IMR-90 (cell line): ENCODE results near the gene SLC38A4. TPM values are rescaled to one million over a fixed set of nuclear protein-coding genes. Genes with fewer than 3 reads are reported as not detected.

ENCODE experiments used
- ATAC-seq: fragments of 200-7000 bp; cut with Tn5 transposase; 2 replicates; pipeline ENCODE4 v1.9.1; 2020; ENCODE audit warnings: low read depth, mild to moderate bottlenecking, moderate library complexity
- BruUV-seq: library from RNA; stranded (reverse); fragments of 400-500 nt; replicated peaks from 2 replicates; lab custom pipeline; 2021; lab: Mats Ljungman, UMichigan
- CTCF ChIA-PET: fragments of 300-600 bp; formaldehyde crosslinking; extraction: SDS; loops from one replicate; lab custom pipeline; 2021; ENCODE audit warnings: antibody characterized with exemption; lab: Yijun Ruan, JAX
- POLR2A ChIA-PET: fragments of 300-600 bp; sonication (Branson Sonifier 250); formaldehyde crosslinking; loops from one replicate; lab custom pipeline; 2022; ENCODE audit warnings: antibody characterized with exemption; ENCODE audit not compliant: unreplicated experiment; lab: Charles Lee
- DNase-seq: peaks from one replicate; pipeline ENCODE4 v3.0.0; 2013
- H2AFZ ChIP-seq: replicated peaks from 2 replicates; pipeline ENCODE3; 2013; ENCODE audit warnings: low read length, mild to moderate bottlenecking; ENCODE audit not compliant: poor library complexity
- H2AK5ac ChIP-seq: 2 replicates; pipeline ENCODE4 v1.6.1; 2013; ENCODE audit warnings: low read depth, low read length, inconsistent platforms
- H2AK9ac ChIP-seq: replicated peaks from 2 replicates; pipeline ENCODE3; 2013; ENCODE audit warnings: mild to moderate bottlenecking, low read depth, low read length, moderate library complexity; ENCODE audit not compliant: poor library complexity
- H2BK120ac ChIP-seq: 2 replicates; pipeline ENCODE4 v1.6.1; 2013; ENCODE audit warnings: low read depth, low read length, inconsistent platforms
- H2BK15ac ChIP-seq: 3 replicates; pipeline ENCODE4 v1.6.1; 2013; ENCODE audit warnings: low read depth, low read length, inconsistent platforms
- H2BK20ac ChIP-seq: 2 replicates; pipeline ENCODE4 v1.6.1; 2013; ENCODE audit warnings: low read depth, mild to moderate bottlenecking, inconsistent platforms, low read length, moderate library complexity
- H2BK5ac ChIP-seq: 2 replicates; pipeline ENCODE4 v1.6.1; 2013; ENCODE audit warnings: mild to moderate bottlenecking, low read depth, low read length, inconsistent platforms; ENCODE audit not compliant: poor library complexity, severe bottlenecking
- H3K14ac ChIP-seq: replicated peaks from 2 replicates; pipeline ENCODE4 v1.6.1; 2013; ENCODE audit warnings: low read depth, low read length, inconsistent platforms
- H3K18ac ChIP-seq: 2 replicates; pipeline ENCODE4 v1.6.1; 2013; ENCODE audit warnings: low read depth, low read length, control low read depth
- H3K23ac ChIP-seq: 2 replicates; pipeline ENCODE4 v1.6.1; 2013; ENCODE audit warnings: low read depth, low read length, inconsistent platforms
- H3K27ac ChIP-seq: 2 replicates; pipeline ENCODE4 v1.5.1; 2013; ENCODE audit warnings: mild to moderate bottlenecking, control low read depth, low read length; ENCODE audit not compliant: insufficient read depth
- H3K27me3 ChIP-seq: 2 replicates; pipeline ENCODE4 v1.6.1; 2013; ENCODE audit warnings: low read length; ENCODE audit not compliant: control insufficient read depth, insufficient read depth
- H3K36me3 ChIP-seq: 2 replicates; pipeline ENCODE4 v1.6.1; 2013; ENCODE audit warnings: low read length, mixed read lengths; ENCODE audit not compliant: control insufficient read depth, insufficient read depth
- H3K4ac ChIP-seq: 2 replicates; pipeline ENCODE4 v1.6.1; 2013; ENCODE audit warnings: low read depth, low read length, inconsistent platforms
- H3K4me1 ChIP-seq: 2 replicates; pipeline ENCODE4 v1.6.1; 2013; ENCODE audit warnings: low read length, mixed read lengths; ENCODE audit not compliant: control insufficient read depth, insufficient read depth
- H3K4me2 ChIP-seq: 2 replicates; pipeline ENCODE4 v1.6.1; 2013; ENCODE audit warnings: low read depth, mild to moderate bottlenecking, control low read depth, low read length, moderate library complexity
- H3K4me3 ChIP-seq: 2 replicates; pipeline ENCODE4 v1.5.1; 2013; ENCODE audit warnings: low read depth, mild to moderate bottlenecking, control low read depth, low read length, moderate library complexity; ENCODE audit not compliant: insufficient read depth
- H3K56ac ChIP-seq: 2 replicates; pipeline ENCODE4 v1.6.1; 2013; ENCODE audit warnings: low read length, inconsistent platforms; ENCODE audit not compliant: insufficient read depth; ENCODE audit errors: extremely low read depth
- H3K79me1 ChIP-seq, 2 experiments: 2 replicates each; pipeline ENCODE4 v1.6.1; 2013; ENCODE audit warnings: low read length in 2 of 2, inconsistent platforms in 1 of 2, low read depth in 1 of 2
- H3K9ac ChIP-seq: 2 replicates; pipeline ENCODE4 v1.6.1; 2013; ENCODE audit warnings: low read depth, low read length, control low read depth
- H3K9me1 ChIP-seq: 2 replicates; pipeline ENCODE4 v1.6.1; 2013; ENCODE audit warnings: low read length, inconsistent platforms; ENCODE audit not compliant: insufficient read depth
- H3K9me3 ChIP-seq: 2 replicates; pipeline ENCODE4 v1.6.1; 2013; ENCODE audit warnings: low read length; ENCODE audit not compliant: control insufficient read depth, insufficient read depth
- H4K20me1 ChIP-seq: 2 replicates; pipeline ENCODE4 v1.6.1; 2013; ENCODE audit warnings: low read length, inconsistent platforms; ENCODE audit not compliant: insufficient read depth
- H4K5ac ChIP-seq: 2 replicates; pipeline ENCODE4 v1.6.1; 2013; ENCODE audit warnings: mild to moderate bottlenecking, low read depth, low read length, control low read depth
- H4K8ac ChIP-seq, 2 experiments: 2 replicates each; pipeline ENCODE4 v1.6.1; 2013; ENCODE audit warnings: low read depth in 2 of 2, low read length in 2 of 2, control low read depth in 1 of 2, inconsistent platforms in 1 of 2
- H4K91ac ChIP-seq: 2 replicates; pipeline ENCODE4 v1.6.1; 2013; ENCODE audit warnings: low read depth, low read length, inconsistent platforms; ENCODE audit not compliant: insufficient read depth
- BHLHE40 ChIP-seq: fragments of 150-350 bp; IDR thresholded peaks from 2 replicates; pipeline ENCODE4 v1.6.1; 2016; ENCODE audit warnings: mild to moderate bottlenecking, low read depth, low read length
- CEBPB ChIP-seq: IDR thresholded peaks from 2 replicates; pipeline ENCODE4 v1.6.1; 2012; ENCODE audit warnings: low read depth, low read length, improper control_type of control experiment
- ELK1 ChIP-seq: fragments of 150-350 bp; IDR thresholded peaks from 2 replicates; pipeline ENCODE4 v1.6.1; 2016; ENCODE audit warnings: low read depth, mild to moderate bottlenecking, low read length, moderate library complexity, borderline replicate concordance
- MAFK ChIP-seq: IDR thresholded peaks from 2 replicates; pipeline ENCODE4 v1.6.1; 2012; ENCODE audit warnings: low read depth, low read length, improper control_type of control experiment
- MAZ ChIP-seq: IDR thresholded peaks from 2 replicates; pipeline ENCODE4 v1.6.1; 2012; ENCODE audit warnings: low read depth, mild to moderate bottlenecking, low read length, improper control_type of control experiment, moderate library complexity, borderline replicate concordance
- MXI1 ChIP-seq: IDR thresholded peaks from 2 replicates; pipeline ENCODE4 v1.6.1; 2012; ENCODE audit warnings: low read depth, mild to moderate bottlenecking, low read length, moderate library complexity, borderline replicate concordance
- RAD21 ChIP-seq: IDR thresholded peaks from 2 replicates; pipeline ENCODE4 v1.6.1; 2012; ENCODE audit warnings: low read length, improper control_type of control experiment
- USF2 ChIP-seq: fragments of 150-350 bp; IDR thresholded peaks from 2 replicates; pipeline ENCODE4 v1.6.1; 2017; ENCODE audit warnings: mild to moderate bottlenecking, antibody characterized with exemption, low read length, low read depth
- WGBS, 2 experiments: methylation state at CpG; one replicate each; pipeline versions ENCODE4 v1.1.5 to v1.1.7; 2013; ENCODE audit warnings: missing lambda C conversion rate in 2 of 2; ENCODE audit not compliant: insufficient read length in 1 of 2; ENCODE audit errors: extremely low coverage in 2 of 2; 5-methylcytosine and 5-hydroxymethylcytosine counted together
- dilution Hi-C: fragments of 300-500 bp; cut with HindIII; formaldehyde crosslinking; loops from one replicate; pipeline ENCODE4 v1.14.3; 2018; ENCODE audit warnings: low sequenced_read_pairs; ENCODE audit not compliant: unreplicated experiment
- in situ Hi-C: fragments of 300-500 bp; cut with MboI; formaldehyde crosslinking; loops from 3 replicates; pipeline ENCODE4 v1.14.3; 2019; ENCODE audit warnings: low sequenced_read_pairs, inconsistent platforms, mixed read lengths
- intact Hi-C: fragments of 100-400 bp; cut with micrococcal nuclease; formaldehyde crosslinking; loops from 2 replicates; pipeline ENCODE4 v1.10.0; 2022
- polyA plus RNA-seq, 3 experiments: library from polyadenylated mRNA; depleted of rRNA; stranded (reverse); fragments of >200 nt; gene quantifications; 2 replicates each; pipeline ENCODE4 v1.2.3, GENCODE V29; 2012; ENCODE audit warnings: low replicate concordance in 1 of 3
- total RNA-seq: library from RNA; depleted of rRNA; stranded (reverse); fragments of >200 nt; gene quantifications from 2 replicates; pipeline ENCODE4 v1.2.3, GENCODE V29; 2012

Gene SLC38A4
- total and polyA plus RNA-seq, 2 of the 4 experiments (the other 2 are of a cell fraction), result 2.3 to 2.7 TPM

DNA sequence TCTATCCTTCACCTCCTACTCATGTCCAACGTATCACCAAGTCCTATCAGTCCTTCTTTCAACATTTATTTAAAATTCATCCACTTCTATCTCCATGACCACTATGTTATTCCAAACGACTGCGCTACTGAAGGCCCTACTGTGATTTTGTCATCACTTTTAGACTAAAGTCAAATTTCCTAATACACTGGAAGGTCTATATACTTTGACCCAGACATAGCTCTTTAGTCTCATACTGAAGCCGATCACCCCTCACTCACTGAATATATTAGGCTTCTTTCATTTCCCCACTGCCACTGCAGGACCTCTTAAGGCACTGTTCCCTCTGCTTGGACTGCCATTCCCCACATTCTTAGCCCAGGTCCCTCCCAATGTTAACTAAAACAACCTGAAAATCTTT is 25.6 kb downstream of the SLC38A4 start:
- Histone ChIP-seq H3K36me3 (no peaks in the 10 kb centered on the region), H3K27ac (no peak overlapping the region), H2AK5ac (no peak overlapping the region), H4K8ac (no peak overlapping the region), H3K27me3 (no peaks in the 10 kb centered on the region), H3K18ac (peak overlapping the region; percentile 13; the same call in 1 of the 2 replicates), H3K4me1 (no peaks in the 10 kb centered on the region), H3K14ac (no peak overlapping the region), H3K9me1 (no peaks in the 10 kb centered on the region), H2BK5ac (no peak overlapping the region), H3K56ac (no peak overlapping the region), H4K91ac (no peak overlapping the region), H2BK20ac (no peak overlapping the region), H2BK120ac (no peak overlapping the region), H4K5ac (no peak overlapping the region), H2AK9ac (no peak overlapping the region), H4K20me1 (no peaks in the 10 kb centered on the region), H3K79me1 (no peaks in the 10 kb centered on the region), H3K4me2 (no peak overlapping the region), H3K23ac (0 out of 2 replicates have a peak overlapping the region, but pooled peaks have one; percentile 56), H2AFZ (no peak overlapping the region), H3K9me3 (no peaks in the 10 kb centered on the region), H3K4me3 (no peak overlapping the region), H2BK15ac (no peak overlapping the region), H3K4ac (no peak overlapping the region), H3K9ac (no peak overlapping the region)
- no peak for TF ChIP-seq ELK1
- no peak for TF ChIP-seq USF2
- no peak for TF ChIP-seq MXI1
- no peak for TF ChIP-seq CEBPB
- no peak for TF ChIP-seq MAFK
- no peak for TF ChIP-seq MAZ
- no peak for TF ChIP-seq BHLHE40
- no peak for TF ChIP-seq RAD21
- ChIA-PET CTCF (interaction anchor here (0.5 kb wide), 1 partner anchor 44 kb away, joined by 3 read pairs; no protein-coding TSS in a partner anchor), POLR2A (no interaction called here)
- dilution Hi-C loops (no loop called here), in situ Hi-C loops (no loop called here), intact Hi-C loops (no loop called here)
- 86% methylated on average over 3 of the region's 4 CpGs; no CpG with 5 or more reads in 1 of the 2 experiments for WGBS, 2 experiments
- BruUV-seq, result no TSS peak
- no peak for ATAC-seq
- no peak for DNase-seq
